Measurements from ENCODE around the gene CD9.

CD9 gene

GRCh38 chr12:6198985-6199530 is 1.1 kb upstream of the CD9 start:
- no peak overlapping the region for H3K9ac ChIP-seq (ENCODE audit: low read length)
- peak overlapping the region; percentile 90 for H4K91ac ChIP-seq (ENCODE audit: low read depth, low read length)
- H3K4me1 ChIP-seq (ENCODE audit: control insufficient read depth in 1 of 2, insufficient read depth in 2 of 2, low read length in 2 of 2), result peaks cover 34 to 37% of the 10 kb centered on the region in 2 experiments
- H4K12ac ChIP-seq (ENCODE audit: low read depth, low read length), result no peak overlapping the region
- peak overlapping the region; percentile 74 for H2BK12ac ChIP-seq (ENCODE audit: low read length)
- peaks cover 2% of the 10 kb centered on the region for H3K9me3 ChIP-seq (ENCODE audit: insufficient read depth, low read depth, low read length)
- peak overlapping the region; percentile 80 for H2BK5ac ChIP-seq (ENCODE audit: low read depth, low read length, poor library complexity)
- H4K8ac ChIP-seq (ENCODE audit: low read depth, low read length), result peak overlapping the region; percentile 77
- H3K4me2 ChIP-seq (ENCODE audit: low read length), result peak overlapping the region; percentile 89
- H3K4me3 ChIP-seq (ENCODE audit: low read depth, low read length), result no peak overlapping the region
- H3K79me1 ChIP-seq (ENCODE audit: low read length), result peaks cover 35% of the 10 kb centered on the region
- H3K4ac ChIP-seq (ENCODE audit: low read depth, low read length), result no peak overlapping the region
- peak overlapping the region; percentile 56 for H3K14ac ChIP-seq (ENCODE audit: low read length)
- H3K36me3 ChIP-seq (ENCODE audit: control insufficient read depth in 1 of 2, insufficient read depth in 2 of 2, low read length in 2 of 2), result peaks cover 9 to 12% of the 10 kb centered on the region in 2 experiments
- H2BK120ac ChIP-seq (ENCODE audit: insufficient read depth, low read length, poor library complexity), result peak overlapping the region; percentile 79
- H3K79me2 ChIP-seq (ENCODE audit: control insufficient read depth, insufficient read depth, low read length, poor library complexity), result peaks cover 27% of the 10 kb centered on the region
- peak in 1 of 2 donors; percentile 30 for DNase-seq
- H3K27me3 ChIP-seq (ENCODE audit: insufficient read depth, low read length), result no peaks in the 10 kb centered on the region
- no CpG with 5 or more reads among the region's 10 CpGs for WGBS (ENCODE audit: extremely low coverage, insufficient coverage, insufficient read length)
- H3K27ac ChIP-seq (ENCODE audit: low read depth, low read length), result peak overlapping the region; percentile 94
- peak overlapping the region; percentile 31 for H3K18ac ChIP-seq (ENCODE audit: low read length)
- no peak overlapping the region for H3K23ac ChIP-seq (ENCODE audit: low read length)
- peak overlapping the region; percentile 57 for H2AK5ac ChIP-seq (ENCODE audit: low read length)
- H2AFZ ChIP-seq (ENCODE audit: insufficient read depth, low read length, poor library complexity), result no peak overlapping the region

- Histone ChIP-seq H3K79me2 (ENCODE audit: control insufficient read depth, insufficient read depth, low read length, poor library complexity) (peaks cover 27% of the 10 kb centered on the region), H3K79me1 (ENCODE audit: low read length) (peaks cover 35% of the 10 kb centered on the region), H2BK120ac (ENCODE audit: insufficient read depth, low read length, poor library complexity) (peak overlapping the region; percentile 92), H3K36me3 (ENCODE audit: control insufficient read depth in 1 of 2, insufficient read depth in 2 of 2, low read length in 2 of 2) (peaks cover 9 to 12% of the 10 kb centered on the region in 2 experiments), H2AFZ (ENCODE audit: insufficient read depth, low read length, poor library complexity) (peak overlapping the region; percentile 6), H4K12ac (ENCODE audit: low read depth, low read length) (peak overlapping the region; percentile 24), H4K91ac (ENCODE audit: low read depth, low read length) (peak overlapping the region; percentile 90), H3K4ac (ENCODE audit: low read depth, low read length) (peak overlapping the region; percentile 7), H3K9ac (ENCODE audit: low read length) (peak overlapping the region; percentile 51), H3K27me3 (ENCODE audit: insufficient read depth, low read length) (no peaks in the 10 kb centered on the region), H2AK5ac (ENCODE audit: low read length) (peak overlapping the region; percentile 4), H3K18ac (ENCODE audit: low read length) (peak overlapping the region; percentile 26), H3K27ac (ENCODE audit: low read depth, low read length) (peak overlapping the region; percentile 94), H3K9me3 (ENCODE audit: insufficient read depth, low read depth, low read length) (peaks cover 2% of the 10 kb centered on the region), H4K8ac (ENCODE audit: low read depth, low read length) (peak overlapping the region; percentile 77), H3K4me3 (ENCODE audit: low read depth, low read length) (peak overlapping the region; percentile 62), H3K14ac (ENCODE audit: low read length) (peak overlapping the region; percentile 62), H2BK5ac (ENCODE audit: low read depth, low read length, poor library complexity) (peak overlapping the region; percentile 80), H3K23ac (ENCODE audit: low read length) (no peak overlapping the region), H3K4me1 (ENCODE audit: control insufficient read depth in 1 of 2, insufficient read depth in 2 of 2, low read length in 2 of 2) (peaks cover 36 to 41% of the 10 kb centered on the region in 2 experiments), H3K4me2 (ENCODE audit: low read length) (peak overlapping the region; percentile 89), H2BK12ac (ENCODE audit: low read length) (peak overlapping the region; percentile 48)
- peak in 1 of 2 donors; percentile 65 for DNase-seq
- WGBS (ENCODE audit: extremely low coverage, insufficient coverage, insufficient read length), result no CpG with 5 or more reads among the region's 42 CpGs
These were observed 507 bp upstream of the CD9 start for GRCh38 chr12:6199531-6200255.

GRCh38 chr12:6201213-6201608 is 1.0 kb downstream of the CD9 start:
- Histone ChIP-seq H3K4me2 (ENCODE audit: low read length) (peak overlapping the region; percentile 83), H3K23ac (ENCODE audit: low read length) (no peak overlapping the region), H3K4me1 (ENCODE audit: control insufficient read depth in 1 of 2, insufficient read depth in 2 of 2, low read length in 2 of 2) (peaks cover 43 to 52% of the 10 kb centered on the region in 2 experiments), H3K9ac (ENCODE audit: low read length) (peak overlapping the region; percentile 89), H3K4ac (ENCODE audit: low read depth, low read length) (peak overlapping the region; percentile 92), H2BK12ac (ENCODE audit: low read length) (no peak overlapping the region), H4K12ac (ENCODE audit: low read depth, low read length) (no peak overlapping the region), H3K4me3 (ENCODE audit: low read depth, low read length) (peak overlapping the region; percentile 80), H3K27me3 (ENCODE audit: insufficient read depth, low read length) (no peaks in the 10 kb centered on the region), H3K9me3 (ENCODE audit: insufficient read depth, low read depth, low read length) (peaks cover 2% of the 10 kb centered on the region), H2AFZ (ENCODE audit: insufficient read depth, low read length, poor library complexity) (no peak overlapping the region), H3K79me2 (ENCODE audit: control insufficient read depth, insufficient read depth, low read length, poor library complexity) (peaks cover 27% of the 10 kb centered on the region), H2AK5ac (ENCODE audit: low read length) (peak overlapping the region; percentile 11), H3K79me1 (ENCODE audit: low read length) (peaks cover 29% of the 10 kb centered on the region), H3K14ac (ENCODE audit: low read length) (peak overlapping the region; percentile 90), H4K8ac (ENCODE audit: low read depth, low read length) (peak overlapping the region; percentile 55), H3K36me3 (ENCODE audit: control insufficient read depth in 1 of 2, insufficient read depth in 2 of 2, low read length in 2 of 2) (peaks cover 11 to 12% of the 10 kb centered on the region in 2 experiments), H3K27ac (ENCODE audit: low read depth, low read length) (peak overlapping the region; percentile 78), H3K18ac (ENCODE audit: low read length) (peak overlapping the region; percentile 95), H2BK120ac (ENCODE audit: insufficient read depth, low read length, poor library complexity) (peak overlapping the region; percentile 58), H2BK5ac (ENCODE audit: low read depth, low read length, poor library complexity) (peak overlapping the region; percentile 83), H4K91ac (ENCODE audit: low read depth, low read length) (peak overlapping the region; percentile 85)
- DNase-seq, result peak in 1 of 2 donors; percentile 37
- WGBS (ENCODE audit: extremely low coverage, insufficient coverage, insufficient read length), result no CpG with 5 or more reads among the region's 15 CpGs

- DNase-seq, result peak in 1 of 2 donors; percentile 54
- H2BK5ac ChIP-seq (ENCODE audit: low read depth, low read length, poor library complexity), result no peak overlapping the region
- no CpG with 5 or more reads among the region's 3 CpGs for WGBS (ENCODE audit: extremely low coverage, insufficient coverage, insufficient read length)
These were observed 1.6 kb downstream of the CD9 start for GRCh38 chr12:6201826-6202225.

More at GRCh38 chr12:6201826-6202225, 1.6 kb downstream of the CD9 start:
- no peak overlapping the region for H3K4me3 ChIP-seq (ENCODE audit: low read depth, low read length)
- H3K18ac ChIP-seq (ENCODE audit: low read length), result no peak overlapping the region
- no peak overlapping the region for H4K91ac ChIP-seq (ENCODE audit: low read depth, low read length)
- no peak overlapping the region for H4K12ac ChIP-seq (ENCODE audit: low read depth, low read length)
- H4K8ac ChIP-seq (ENCODE audit: low read depth, low read length), result no peak overlapping the region
- H3K79me2 ChIP-seq (ENCODE audit: control insufficient read depth, insufficient read depth, low read length, poor library complexity), result peaks cover 27% of the 10 kb centered on the region
- H2AFZ ChIP-seq (ENCODE audit: insufficient read depth, low read length, poor library complexity), result no peak overlapping the region
- H3K27ac ChIP-seq (ENCODE audit: low read depth, low read length), result no peak overlapping the region
- no peak overlapping the region for H3K9ac ChIP-seq (ENCODE audit: low read length)
- no peak overlapping the region for H2AK5ac ChIP-seq (ENCODE audit: low read length)
- peaks cover 44 to 53% of the 10 kb centered on the region in 2 experiments for H3K4me1 ChIP-seq (ENCODE audit: control insufficient read depth in 1 of 2, insufficient read depth in 2 of 2, low read length in 2 of 2)
- peak overlapping the region; percentile 92 for H3K4ac ChIP-seq (ENCODE audit: low read depth, low read length)
- no peaks in the 10 kb centered on the region for H3K27me3 ChIP-seq (ENCODE audit: insufficient read depth, low read length)
- peaks cover 11 to 12% of the 10 kb centered on the region in 2 experiments for H3K36me3 ChIP-seq (ENCODE audit: control insufficient read depth in 1 of 2, insufficient read depth in 2 of 2, low read length in 2 of 2)
- peaks cover 2% of the 10 kb centered on the region for H3K9me3 ChIP-seq (ENCODE audit: insufficient read depth, low read depth, low read length)
- H2BK120ac ChIP-seq (ENCODE audit: insufficient read depth, low read length, poor library complexity), result no peak overlapping the region
- peak overlapping the region; percentile 7 for H3K14ac ChIP-seq (ENCODE audit: low read length)
- peak overlapping the region; percentile 83 for H3K4me2 ChIP-seq (ENCODE audit: low read length)
- no peak overlapping the region for H2BK12ac ChIP-seq (ENCODE audit: low read length)
- H3K23ac ChIP-seq (ENCODE audit: low read length), result no peak overlapping the region
- H3K79me1 ChIP-seq (ENCODE audit: low read length), result peaks cover 29% of the 10 kb centered on the region

All from trophoblast cell (in vitro differentiated cells and primary cell).